Neural progenitor cell (in vitro differentiated cells): Measurements from ENCODE around the gene CYP2F1.

ENCODE experiments used
- CTCF ChIP-seq: fragments of 200-600 bp; sonication (generic); IDR thresholded peaks from 2 replicates; pipeline ENCODE4 v1.5.1; 2017; ENCODE audit warnings: antibody characterized with exemption, mild to moderate bottlenecking
- EZH2 ChIP-seq: fragments of 200-600 bp; sonication (generic); IDR thresholded peaks from 2 replicates; pipeline ENCODE4 v1.6.1; 2017; ENCODE audit warnings: antibody characterized with exemption, mild to moderate bottlenecking, moderate library complexity

- TF ChIP-seq CTCF (no peak), EZH2 (no peak)
Measured at GRCh38 chr19:41095703-41096102, 18.5 kb upstream of the CYP2F1 start.
